ENCODE data around the gene RAPGEF2.

DNA sequence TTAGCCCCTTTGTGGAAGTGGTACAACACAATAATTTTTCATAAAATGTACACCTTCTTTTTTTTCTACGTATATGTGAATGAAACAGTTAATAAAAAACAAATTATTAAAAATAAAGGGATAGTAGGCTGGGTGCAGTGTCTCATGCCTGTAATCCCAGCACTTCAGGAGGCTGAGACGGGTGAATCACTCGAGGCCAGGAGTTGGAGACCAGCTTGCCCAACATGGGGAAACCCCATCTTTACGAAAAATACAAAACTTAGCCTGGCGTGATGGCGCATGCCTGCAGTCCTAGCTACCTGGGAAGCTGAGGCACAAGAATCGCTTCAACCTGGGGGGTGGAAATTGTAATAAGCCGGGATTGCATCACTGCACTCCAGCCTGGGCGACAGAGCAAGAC is 244.9 kb downstream of the RAPGEF2 start:
- TF ChIP-seq, protein P1, sequence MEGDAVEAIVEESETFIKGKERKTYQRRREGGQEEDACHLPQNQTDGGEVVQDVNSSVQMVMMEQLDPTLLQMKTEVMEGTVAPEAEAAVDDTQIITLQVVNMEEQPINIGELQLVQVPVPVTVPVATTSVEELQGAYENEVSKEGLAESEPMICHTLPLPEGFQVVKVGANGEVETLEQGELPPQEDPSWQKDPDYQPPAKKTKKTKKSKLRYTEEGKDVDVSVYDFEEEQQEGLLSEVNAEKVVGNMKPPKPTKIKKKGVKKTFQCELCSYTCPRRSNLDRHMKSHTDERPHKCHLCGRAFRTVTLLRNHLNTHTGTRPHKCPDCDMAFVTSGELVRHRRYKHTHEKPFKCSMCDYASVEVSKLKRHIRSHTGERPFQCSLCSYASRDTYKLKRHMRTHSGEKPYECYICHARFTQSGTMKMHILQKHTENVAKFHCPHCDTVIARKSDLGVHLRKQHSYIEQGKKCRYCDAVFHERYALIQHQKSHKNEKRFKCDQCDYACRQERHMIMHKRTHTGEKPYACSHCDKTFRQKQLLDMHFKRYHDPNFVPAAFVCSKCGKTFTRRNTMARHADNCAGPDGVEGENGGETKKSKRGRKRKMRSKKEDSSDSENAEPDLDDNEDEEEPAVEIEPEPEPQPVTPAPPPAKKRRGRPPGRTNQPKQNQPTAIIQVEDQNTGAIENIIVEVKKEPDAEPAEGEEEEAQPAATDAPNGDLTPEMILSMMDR (IDR thresholded peaks at IDR 0.05) = no peak
- TF ChIP-seq POLR2A (IDR thresholded peaks at IDR 0.05) = no peak
